Sigmoid colon (tissue), 3 donors: ENCODE measurements around the gene TNFAIP2.

ENCODE experiments used
- POLR2A ChIP-seq, 2 donors: fragments of 450-650 bp; IDR thresholded peaks; one replicate each; pipeline ENCODE4 v1.6.1; 2016; ENCODE audit warnings: antibody characterized with exemption in 2 of 2, mild to moderate bottlenecking in 2 of 2, moderate library complexity in 2 of 2
- TF ChIP-seq, protein P1 (sequence below), 4 experiments: fragments of 450-650 bp in 3 of 4; fragments of 200-600 bp in 1 of 4; IDR thresholded peaks; one replicate each; pipeline ENCODE4 v1.5.1; 2016 to 2019; ENCODE audit warnings: antibody characterized with exemption in 4 of 4, mild to moderate bottlenecking in 3 of 4, moderate library complexity in 2 of 4

GRCh38 chr14:103130965-103131364 lies 7.7 kb downstream of the TNFAIP2 start:
- TF ChIP-seq, protein P1, sequence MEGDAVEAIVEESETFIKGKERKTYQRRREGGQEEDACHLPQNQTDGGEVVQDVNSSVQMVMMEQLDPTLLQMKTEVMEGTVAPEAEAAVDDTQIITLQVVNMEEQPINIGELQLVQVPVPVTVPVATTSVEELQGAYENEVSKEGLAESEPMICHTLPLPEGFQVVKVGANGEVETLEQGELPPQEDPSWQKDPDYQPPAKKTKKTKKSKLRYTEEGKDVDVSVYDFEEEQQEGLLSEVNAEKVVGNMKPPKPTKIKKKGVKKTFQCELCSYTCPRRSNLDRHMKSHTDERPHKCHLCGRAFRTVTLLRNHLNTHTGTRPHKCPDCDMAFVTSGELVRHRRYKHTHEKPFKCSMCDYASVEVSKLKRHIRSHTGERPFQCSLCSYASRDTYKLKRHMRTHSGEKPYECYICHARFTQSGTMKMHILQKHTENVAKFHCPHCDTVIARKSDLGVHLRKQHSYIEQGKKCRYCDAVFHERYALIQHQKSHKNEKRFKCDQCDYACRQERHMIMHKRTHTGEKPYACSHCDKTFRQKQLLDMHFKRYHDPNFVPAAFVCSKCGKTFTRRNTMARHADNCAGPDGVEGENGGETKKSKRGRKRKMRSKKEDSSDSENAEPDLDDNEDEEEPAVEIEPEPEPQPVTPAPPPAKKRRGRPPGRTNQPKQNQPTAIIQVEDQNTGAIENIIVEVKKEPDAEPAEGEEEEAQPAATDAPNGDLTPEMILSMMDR (IDR thresholded peaks at IDR 0.05), result no peak
- no peak for TF ChIP-seq POLR2A (IDR thresholded peaks at IDR 0.05)
